Measurements from ENCODE around the gene FOXD1.
"Not testable (repeated sequence)": the region's sequence is repeated elsewhere in the genome, so short reads cannot be mapped to it uniquely, and the experiment has no call there.

FOXD1 gene

GRCh38 chr5:73464016-73464745 lies 15.6 kb upstream of the FOXD1 start:
- DNase-seq (ENCODE audit: low read depth) = no peak

DNA sequence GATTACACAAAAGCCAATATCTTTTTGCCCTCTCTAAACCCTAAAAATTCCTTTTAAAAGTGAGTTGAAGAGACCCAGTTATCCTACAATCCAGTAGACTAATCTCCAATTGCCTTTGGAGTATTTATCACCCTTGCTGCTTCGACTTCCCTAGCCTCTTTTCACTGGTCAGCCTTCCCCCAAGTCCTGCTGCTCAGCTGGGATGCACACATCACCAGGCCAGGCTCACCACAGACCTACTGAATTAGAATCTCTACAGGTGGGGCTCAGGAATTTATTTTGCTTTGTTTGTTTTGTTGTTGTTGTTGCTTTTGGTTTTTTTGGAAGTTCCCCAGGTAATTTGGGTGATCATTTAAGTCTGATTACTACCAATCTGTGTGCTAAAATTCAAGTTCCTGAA lies 11.6 kb upstream of the FOXD1 start:
- no peak for DNase-seq (ENCODE audit: low read depth)

GRCh38 chr5:73459366-73459765 lies 10.8 kb upstream of the FOXD1 start:
- no peak for DNase-seq (ENCODE audit: low read depth)

- not testable (repeated sequence) for DNase-seq (ENCODE audit: low read depth)
Measured at GRCh38 chr5:73456462-73456861, 7.9 kb upstream of the FOXD1 start.

DNA sequence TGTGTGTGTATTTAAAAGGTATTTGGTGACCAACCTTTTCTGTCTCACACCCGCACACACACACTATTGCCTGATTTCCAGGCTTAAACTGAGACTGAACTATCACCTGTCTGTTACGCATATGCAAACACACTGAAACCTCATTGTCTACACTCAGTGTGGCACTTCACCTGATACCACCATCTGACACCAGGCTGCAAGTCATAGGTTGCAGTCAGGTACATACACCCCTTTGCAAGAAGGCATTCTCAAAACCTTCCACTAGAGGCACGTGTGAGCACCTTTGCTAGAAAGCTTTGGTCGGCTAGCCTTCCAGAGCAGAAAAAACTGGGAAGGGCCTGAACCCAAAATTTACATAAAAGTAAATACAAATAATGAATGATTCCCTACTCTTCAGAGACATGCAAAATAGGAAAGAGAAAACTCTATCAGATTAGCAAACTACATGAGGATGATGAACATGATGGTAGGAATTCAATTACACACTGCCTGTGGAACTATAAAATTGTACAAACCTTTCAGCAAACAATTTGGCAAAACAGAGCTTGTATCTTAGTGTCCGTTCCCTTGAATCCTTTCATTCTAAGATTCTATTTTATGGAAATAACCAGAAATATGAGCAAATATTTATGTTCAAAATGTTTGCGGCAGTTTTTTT lies 5.9 kb upstream of the FOXD1 start:
- no peak for DNase-seq (ENCODE audit: low read depth)

DNA sequence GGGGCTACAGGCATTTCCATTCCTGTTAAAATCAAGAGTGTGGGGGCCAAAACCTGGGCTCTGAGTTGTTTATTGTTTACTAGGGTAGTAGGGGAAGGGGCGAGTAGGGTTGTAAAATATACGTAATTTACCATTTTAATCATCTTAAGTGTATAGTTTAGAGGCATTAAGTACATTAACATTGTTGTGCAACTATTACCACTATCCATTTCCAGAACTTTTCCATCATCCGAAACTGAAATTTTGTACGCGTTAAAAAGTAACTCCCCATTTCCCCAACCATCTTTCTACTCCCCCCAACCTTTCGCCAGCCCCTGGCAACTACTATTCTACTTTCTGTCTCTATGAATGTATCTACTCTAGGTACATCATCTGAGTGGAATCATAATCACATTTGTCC lies 3.6 kb upstream of the FOXD1 start:
- no peak for DNase-seq (ENCODE audit: low read depth)

DNA sequence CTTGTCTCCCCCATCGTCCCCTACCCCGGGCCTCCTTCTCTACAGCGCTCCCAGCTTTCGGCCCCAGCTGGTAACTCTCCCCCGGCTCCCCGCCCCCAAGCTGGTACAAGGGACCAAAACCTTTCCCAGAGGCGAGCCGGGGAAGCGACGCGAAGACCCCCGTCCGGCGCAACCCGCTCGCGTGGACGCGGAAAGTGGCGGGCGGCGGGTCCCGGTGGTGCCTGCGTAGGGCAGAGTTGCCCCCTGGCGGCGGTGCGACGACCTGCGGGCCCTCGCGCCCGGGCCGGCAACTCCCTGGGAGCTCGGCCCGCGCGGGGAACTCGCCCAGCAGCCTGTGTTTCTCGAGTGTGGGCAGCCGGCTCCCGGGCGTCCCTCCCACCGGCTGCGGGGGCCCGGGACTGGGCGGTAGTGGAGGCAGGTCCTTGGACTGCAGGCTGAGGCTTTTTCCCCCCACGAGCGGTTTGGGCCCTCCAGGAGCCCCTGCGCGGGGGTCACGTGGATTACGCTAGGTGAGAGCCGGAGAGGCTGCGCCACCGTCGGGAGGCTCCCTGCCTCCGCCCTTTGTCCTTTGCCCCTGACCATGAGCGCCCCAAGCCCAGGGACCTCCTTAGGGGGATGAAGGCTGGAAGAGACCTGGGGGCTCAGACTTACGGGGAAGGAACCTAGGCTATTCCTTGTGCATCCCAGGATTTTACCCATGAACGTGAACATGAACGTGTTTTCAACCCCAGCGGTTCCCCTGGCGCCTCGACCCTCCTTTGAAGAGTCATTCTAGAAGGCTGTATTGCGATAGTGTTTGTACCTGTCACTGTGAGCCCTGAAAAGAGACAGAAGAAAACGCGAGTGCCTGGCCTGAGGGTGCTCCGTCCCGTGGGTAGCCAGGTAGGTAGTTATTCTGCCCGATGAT lies 2.9 kb upstream of the FOXD1 start:
- DNase-seq (ENCODE audit: low read depth) = no peak

- DNase-seq (ENCODE audit: low read depth) = no peak
Measured at GRCh38 chr5:73450672-73451223, 2.2 kb upstream of the FOXD1 start.

- no peak for DNase-seq (ENCODE audit: low read depth)
Measured at GRCh38 chr5:73450137-73450536, 1.6 kb upstream of the FOXD1 start.

GRCh38 chr5:73447530-73448462 lies 781 bp downstream of the FOXD1 start:
- DNase-seq (ENCODE audit: low read depth) = no peak

GRCh38 chr5:73446631-73447529 lies 1.7 kb downstream of the FOXD1 start:
- no peak for DNase-seq (ENCODE audit: low read depth)

DNA sequence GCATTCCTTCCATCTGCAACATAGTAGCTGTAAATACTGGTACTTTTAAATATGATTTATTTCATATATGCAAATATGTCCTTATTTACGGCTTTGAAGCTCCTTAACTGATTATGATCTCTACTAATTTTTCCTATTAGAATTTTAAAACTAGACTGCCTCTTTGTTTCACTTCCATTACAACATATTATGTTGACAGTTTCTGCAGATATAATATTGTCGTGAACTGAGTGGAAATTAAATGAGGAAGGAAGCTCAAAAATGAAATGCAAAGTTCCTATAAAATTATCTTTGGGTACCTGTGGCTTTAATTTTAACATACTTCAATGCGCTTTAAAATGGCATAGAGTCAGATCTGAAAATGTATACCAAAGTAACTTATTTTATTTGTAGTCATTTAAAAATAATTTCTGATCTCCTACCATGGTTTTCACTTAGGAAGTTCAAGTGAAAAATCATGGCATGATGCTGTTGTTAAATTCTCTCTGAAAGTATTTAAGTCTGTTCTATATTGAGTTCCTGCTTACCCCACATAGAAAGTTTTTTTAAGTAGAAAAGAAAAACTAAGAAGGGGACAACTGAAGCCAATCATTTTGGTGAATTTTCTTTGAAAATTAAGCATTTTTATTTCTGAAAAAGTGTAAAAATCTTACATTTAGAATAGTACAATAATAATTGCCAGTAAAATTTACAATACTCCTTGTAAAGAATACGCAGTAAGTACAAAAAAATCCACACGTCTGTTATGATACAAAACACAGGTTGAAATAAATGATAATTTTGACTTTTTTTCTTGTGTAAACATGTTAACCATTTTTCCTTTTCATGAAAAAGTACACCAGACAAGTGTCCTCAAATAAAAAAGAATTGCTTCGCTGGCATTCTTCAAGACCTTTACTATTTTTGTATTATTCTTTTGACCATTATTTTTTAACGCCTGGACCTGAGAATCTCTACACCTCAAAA lies 2.6 kb downstream of the FOXD1 start:
- no peak for DNase-seq (ENCODE audit: low read depth)

DNA sequence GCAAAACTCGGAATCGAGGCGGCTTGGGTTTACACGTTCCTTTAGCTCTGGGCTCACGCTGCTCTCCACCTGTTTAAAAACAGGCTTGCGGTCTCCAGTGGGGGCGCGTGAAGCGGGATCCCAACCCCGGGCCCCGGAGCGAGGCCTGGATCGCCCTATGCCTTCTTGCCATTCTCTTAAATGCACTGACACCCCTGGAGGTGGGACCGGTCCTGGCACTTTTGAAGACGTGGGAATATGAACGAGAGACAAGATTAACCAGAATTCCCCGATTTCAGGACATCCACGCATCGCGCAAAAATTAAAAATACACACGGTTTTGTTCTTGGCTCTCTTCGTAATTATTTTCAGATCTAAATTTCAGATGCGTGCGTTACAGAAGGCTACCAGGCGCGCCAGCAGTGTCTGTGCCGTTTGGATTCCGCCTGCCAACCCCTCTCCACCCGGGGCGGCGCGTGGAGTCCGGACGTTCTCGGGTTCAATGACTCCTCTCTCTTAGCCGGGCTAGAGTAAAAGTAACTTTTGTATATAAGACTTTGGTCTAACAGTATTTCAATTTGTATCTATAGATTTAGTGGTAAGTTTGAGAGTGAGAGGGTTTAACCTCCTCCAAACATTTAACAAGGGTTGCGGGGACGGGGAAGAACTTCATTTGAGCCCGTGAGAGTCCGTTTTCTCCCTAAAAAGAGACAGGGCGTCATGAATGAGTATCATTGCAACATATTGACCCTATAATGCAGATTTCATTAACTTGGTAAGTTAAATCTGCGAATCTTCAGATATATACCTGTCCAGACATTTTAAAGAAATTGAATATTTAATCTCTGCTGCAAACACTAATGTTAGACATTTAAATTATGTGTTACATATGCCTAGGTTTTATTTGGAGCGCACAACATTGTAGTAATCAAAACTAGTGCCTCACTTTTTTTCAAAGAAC lies 3.8 kb downstream of the FOXD1 start:
- DNase-seq (ENCODE audit: low read depth) = no peak

DNA sequence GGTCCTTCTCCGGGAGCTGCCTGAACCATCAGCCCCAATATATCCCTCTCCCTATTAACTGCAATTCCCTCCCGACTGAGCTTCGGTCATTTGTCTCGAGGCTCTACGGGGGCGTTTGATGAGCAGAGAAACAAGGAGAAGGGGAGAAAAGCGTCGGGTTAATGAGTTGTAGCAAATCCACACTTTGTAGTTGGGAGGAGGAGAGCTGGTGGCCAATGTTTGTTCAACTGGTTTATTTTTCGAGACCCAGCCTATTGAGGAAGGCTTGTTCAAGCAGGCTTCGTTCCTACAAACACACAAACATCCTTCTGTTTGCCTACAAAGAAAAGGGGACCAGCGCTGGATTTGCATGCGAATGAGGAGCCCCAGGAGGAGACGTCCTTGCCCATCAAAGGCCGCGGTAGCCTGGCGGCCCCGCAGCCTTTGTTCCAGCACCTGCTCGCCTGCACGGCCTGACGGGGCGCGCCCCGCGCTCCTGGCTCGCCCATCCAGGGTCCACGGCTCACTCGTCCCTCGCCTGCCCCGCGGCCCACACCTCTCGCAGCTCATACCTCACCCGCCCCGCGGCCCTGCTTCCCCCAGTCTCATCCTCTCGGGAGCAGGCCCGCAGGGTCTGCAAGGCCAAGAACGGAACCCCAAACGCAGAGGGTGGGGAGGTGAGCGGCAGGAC lies 4.6 kb downstream of the FOXD1 start:
- no peak for DNase-seq (ENCODE audit: low read depth)

DNA sequence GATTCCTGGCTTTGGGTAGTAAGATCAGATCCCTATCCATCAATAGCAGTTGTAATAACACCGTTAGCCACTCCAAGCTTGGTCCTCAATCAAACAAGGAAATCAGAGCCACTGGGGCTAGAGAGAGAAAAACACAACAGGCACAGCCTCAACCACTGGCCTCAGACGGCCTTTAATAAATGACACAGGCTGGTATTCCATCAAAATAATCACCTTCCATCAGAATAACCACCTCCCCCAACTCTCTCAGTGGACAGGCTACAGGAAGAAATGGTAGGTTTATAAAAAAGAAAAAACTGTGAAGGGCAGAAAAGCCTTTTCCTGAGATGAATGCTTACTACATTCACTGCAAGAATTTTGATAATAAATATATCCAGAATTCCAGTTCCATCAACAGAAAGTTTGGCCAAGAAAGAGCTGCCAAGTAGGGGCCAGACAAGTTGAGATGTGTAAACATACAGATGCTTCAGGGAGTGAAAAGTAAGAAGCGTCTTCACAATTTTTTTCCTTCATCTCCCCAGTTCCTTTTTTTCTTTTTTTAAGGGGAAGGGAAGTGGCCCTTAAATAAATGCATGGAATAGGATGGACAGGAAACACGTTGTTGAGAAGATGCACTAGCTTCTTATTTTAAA lies 5.5 kb downstream of the FOXD1 start:
- DNase-seq (ENCODE audit: low read depth) = no peak

GRCh38 chr5:73442231-73442811 lies 6.3 kb downstream of the FOXD1 start:
- no peak for DNase-seq (ENCODE audit: low read depth)

DNA sequence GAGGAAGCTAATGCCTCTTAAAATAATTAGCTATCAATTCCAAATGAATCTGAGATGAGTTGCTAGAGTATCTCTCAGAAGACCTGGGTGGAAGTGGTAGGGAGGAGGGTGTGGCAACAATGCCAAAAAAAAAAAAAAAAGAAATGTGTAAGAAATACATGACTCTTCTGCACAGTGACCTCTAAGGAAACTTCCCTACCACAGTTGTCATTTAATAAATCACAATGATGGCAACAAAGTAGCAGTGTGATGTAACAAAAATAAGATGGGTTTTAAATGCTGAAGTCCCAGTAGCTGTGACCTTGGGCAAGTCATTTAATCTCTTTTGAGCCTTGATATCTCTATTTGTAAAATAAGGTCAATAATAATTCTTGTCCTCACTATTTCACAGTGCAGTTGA lies 7.2 kb downstream of the FOXD1 start:
- no peak for DNase-seq (ENCODE audit: low read depth)

All from CMK (cell line).